Smooth muscle cell (in vitro differentiated cells): ENCODE results near the gene SLC7A1. TPM values are rescaled to one million over a fixed set of nuclear protein-coding genes. Genes with fewer than 3 reads are reported as not detected.

Experiments used
- DNase-seq: peaks from one replicate; lab custom pipeline; 2025; ENCODE audit not compliant: unreplicated experiment; lab: John Stamatoyannopoulos, UW
- H2AFZ ChIP-seq: fragments of 200-600 bp; sonication (generic); 2 replicates; pipeline ENCODE4 v1.6.0; 2016; ENCODE audit warnings: antibody characterized with exemption, low read depth, mild to moderate bottlenecking
- H3F3A ChIP-seq: fragments of 200-600 bp; sonication (generic); 2 replicates; pipeline ENCODE4 v1.6.0; 2017; ENCODE audit warnings: antibody characterized with exemption, low read depth
- H3K27ac ChIP-seq: fragments of 200-600 bp; sonication (generic); 2 replicates; pipeline ENCODE4 v1.5.1; 2016; ENCODE audit warnings: low read depth, mild to moderate bottlenecking
- H3K27me3 ChIP-seq: fragments of 200-600 bp; sonication (generic); 2 replicates; pipeline ENCODE4 v1.6.1; 2016; ENCODE audit warnings: low read depth, mild to moderate bottlenecking
- H3K36me3 ChIP-seq: fragments of 200-600 bp; sonication (generic); 2 replicates; pipeline ENCODE4 v1.5.1; 2016; ENCODE audit warnings: low read depth
- H3K4me1 ChIP-seq: fragments of 200-600 bp; sonication (generic); 2 replicates; pipeline ENCODE4 v1.5.1; 2016; ENCODE audit warnings: low read depth
- H3K4me2 ChIP-seq: fragments of 200-600 bp; sonication (generic); 2 replicates; pipeline ENCODE4 v1.6.0; 2016; ENCODE audit warnings: mild to moderate bottlenecking
- H3K4me3 ChIP-seq: fragments of 200-600 bp; sonication (generic); 2 replicates; pipeline ENCODE4 v1.5.1; 2016; ENCODE audit warnings: mild to moderate bottlenecking
- H3K79me2 ChIP-seq: fragments of 200-600 bp; sonication (generic); 2 replicates; pipeline ENCODE4 v1.6.0; 2016; ENCODE audit warnings: low read depth, mild to moderate bottlenecking
- H3K9ac ChIP-seq: fragments of 200-600 bp; sonication (generic); 2 replicates; pipeline ENCODE4 v1.6.0; 2016; ENCODE audit warnings: low read depth
- H3K9me3 ChIP-seq: fragments of 200-600 bp; sonication (generic); replicated peaks from 2 replicates; pipeline ENCODE4 v1.5.1; 2016; ENCODE audit warnings: low read depth
- H4K20me1 ChIP-seq: fragments of 200-600 bp; sonication (generic); 2 replicates; pipeline ENCODE4 v1.6.0; 2016; ENCODE audit warnings: low read depth
- CTCF ChIP-seq: fragments of 200-600 bp; sonication (generic); IDR thresholded peaks from 2 replicates; pipeline ENCODE4 v1.5.1; 2017; ENCODE audit warnings: borderline replicate concordance, mild to moderate bottlenecking, antibody characterized with exemption; ENCODE audit not compliant: insufficient read depth, poor library complexity, severe bottlenecking
- WGBS: methylation state at CpG from one replicate; pipeline ENCODE4 v1.1.7; 2016; ENCODE audit warnings: low lambda C conversion rate; 5-methylcytosine and 5-hydroxymethylcytosine counted together
- polyA plus RNA-seq: library from polyadenylated mRNA; unstranded; fragments of >200 nt; fragmentation: Nextera tagmentation; extraction: Ambion mirVana; gene quantifications from 2 replicates; pipeline ENCODE4 v1.2.1, GENCODE V29; 2016
- total RNA-seq: library from RNA; depleted of rRNA; stranded (reverse); fragments of >200 nt; gene quantifications from 2 replicates; pipeline ENCODE4 v1.2.3, GENCODE V29; 2014

The SLC7A1 gene
- total and polyA plus RNA-seq, 2 experiments from 2014 or later: 7.9 to 36.6 TPM

- Histone ChIP-seq H3K4me1 (no peaks in the 10 kb centered on the region), H3K79me2 (no peaks in the 10 kb centered on the region), H3K4me2 (no peak overlapping the region), H3K4me3 (no peak overlapping the region), H3K27ac (no peak overlapping the region), H3K9me3 (no peaks in the 10 kb centered on the region), H3F3A (no peaks in the 10 kb centered on the region), H4K20me1 (no peaks in the 10 kb centered on the region), H2AFZ (no peak overlapping the region), H3K27me3 (peaks cover 27% of the 10 kb centered on the region), H3K36me3 (no peaks in the 10 kb centered on the region), H3K9ac (no peak overlapping the region)
- TF ChIP-seq CTCF: no peak
- 93% methylated on average over 1 of the region's 1 CpG for WGBS
- no peak for DNase-seq
Observed at GRCh38 chr13:29607465-29607864, 12.0 kb upstream of the SLC7A1 start.

- no peak overlapping the region for H3K4me2 ChIP-seq
- H3K9ac ChIP-seq: no peak overlapping the region
- H3K4me1 ChIP-seq: no peaks in the 10 kb centered on the region
- no peak overlapping the region for H3K4me3 ChIP-seq
- peaks cover 36% of the 10 kb centered on the region for H3K27me3 ChIP-seq
- H3F3A ChIP-seq: no peaks in the 10 kb centered on the region
- no peak for DNase-seq
- no peaks in the 10 kb centered on the region for H3K79me2 ChIP-seq
- no peak for TF ChIP-seq CTCF
- no peaks in the 10 kb centered on the region for H3K9me3 ChIP-seq
- H3K36me3 ChIP-seq: no peaks in the 10 kb centered on the region
- H2AFZ ChIP-seq: no peak overlapping the region
- WGBS: 84% methylated on average over 8 of the region's 8 CpGs
- H3K27ac ChIP-seq: no peak overlapping the region
- no peaks in the 10 kb centered on the region for H4K20me1 ChIP-seq
Observed at GRCh38 chr13:29605860-29606526, 10.5 kb upstream of the SLC7A1 start.

GRCh38 chr13:29598321-29598720, 2.8 kb upstream of the SLC7A1 start:
- H2AFZ ChIP-seq: no peak overlapping the region
- no peak overlapping the region for H3K4me2 ChIP-seq
- peaks cover 14% of the 10 kb centered on the region for H3K79me2 ChIP-seq
- no peaks in the 10 kb centered on the region for H3K4me1 ChIP-seq
- TF ChIP-seq CTCF: no peak
- DNase-seq: no peak
- no peak overlapping the region for H3K4me3 ChIP-seq
- H3F3A ChIP-seq: no peaks in the 10 kb centered on the region
- H3K27ac ChIP-seq: no peak overlapping the region
- no peaks in the 10 kb centered on the region for H3K9me3 ChIP-seq
- no peaks in the 10 kb centered on the region for H4K20me1 ChIP-seq
- H3K36me3 ChIP-seq: no peaks in the 10 kb centered on the region
- no peak overlapping the region for H3K9ac ChIP-seq
- 83% methylated on average over 2 of the region's 2 CpGs for WGBS
- H3K27me3 ChIP-seq: peaks cover 15% of the 10 kb centered on the region

GRCh38 chr13:29597706-29598105, 2.2 kb upstream of the SLC7A1 start:
- Histone ChIP-seq H3K79me2 (peaks cover 20% of the 10 kb centered on the region), H3K27me3 (peaks cover 12% of the 10 kb centered on the region), H3F3A (no peaks in the 10 kb centered on the region), H3K9ac (no peak overlapping the region), H3K36me3 (no peaks in the 10 kb centered on the region), H3K4me2 (no peak overlapping the region), H4K20me1 (peaks cover 2% of the 10 kb centered on the region), H3K4me1 (no peaks in the 10 kb centered on the region), H2AFZ (no peak overlapping the region), H3K27ac (no peak overlapping the region), H3K9me3 (no peaks in the 10 kb centered on the region), H3K4me3 (no peak overlapping the region)
- DNase-seq: no peak
- no peak for TF ChIP-seq CTCF
- 94% methylated on average over 3 of the region's 3 CpGs for WGBS
